HPDE6-E6E7 (cell line): Measurements from ENCODE around the gene KIAA1217.

ENCODE experiments used
- DNase-seq: peaks from one replicate; pipeline ENCODE4 v3.0.0; 2011; ENCODE audit warnings: missing footprints; ENCODE audit errors: extremely low spot score

The KIAA1217 gene

DNA sequence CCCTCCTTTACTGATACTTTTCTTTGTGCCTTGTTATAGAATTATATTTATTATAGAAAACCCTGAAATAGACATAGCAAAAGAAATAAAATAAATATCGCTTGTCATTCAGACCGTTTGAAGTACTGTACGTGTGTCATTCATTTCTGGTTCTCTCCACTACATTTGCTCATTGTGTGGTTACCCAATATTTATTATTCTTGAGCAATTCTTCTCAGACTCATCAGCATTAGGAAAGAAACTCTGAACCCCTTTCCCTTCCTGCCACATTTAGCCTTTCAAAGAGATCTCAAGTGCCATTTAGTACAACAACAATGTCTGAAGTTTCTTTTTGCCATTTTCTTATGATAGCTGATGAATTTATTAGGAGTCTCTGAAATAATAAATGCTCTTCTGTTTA, 154.1 kb downstream of the KIAA1217 start:
- no peak for DNase-seq

DNA sequence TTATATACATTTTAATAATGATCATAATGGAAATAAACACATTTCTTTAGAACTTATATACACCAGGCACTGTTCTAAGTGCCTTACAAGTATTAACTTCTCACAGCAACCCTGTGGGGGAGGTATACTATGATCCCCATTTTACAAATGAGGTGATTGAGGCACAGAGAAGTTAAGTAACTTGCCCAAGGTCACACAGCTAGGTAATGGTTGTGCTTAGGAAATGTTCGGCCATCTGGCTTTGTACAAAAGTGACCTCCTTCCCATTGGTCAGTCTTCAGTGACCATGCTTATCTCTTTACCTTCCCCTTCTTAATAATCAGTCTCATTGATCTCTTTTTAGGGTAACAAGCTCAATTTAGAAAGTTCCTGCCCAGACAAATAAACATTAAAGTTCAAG, 158.8 kb downstream of the KIAA1217 start:
- no peak for DNase-seq

DNA sequence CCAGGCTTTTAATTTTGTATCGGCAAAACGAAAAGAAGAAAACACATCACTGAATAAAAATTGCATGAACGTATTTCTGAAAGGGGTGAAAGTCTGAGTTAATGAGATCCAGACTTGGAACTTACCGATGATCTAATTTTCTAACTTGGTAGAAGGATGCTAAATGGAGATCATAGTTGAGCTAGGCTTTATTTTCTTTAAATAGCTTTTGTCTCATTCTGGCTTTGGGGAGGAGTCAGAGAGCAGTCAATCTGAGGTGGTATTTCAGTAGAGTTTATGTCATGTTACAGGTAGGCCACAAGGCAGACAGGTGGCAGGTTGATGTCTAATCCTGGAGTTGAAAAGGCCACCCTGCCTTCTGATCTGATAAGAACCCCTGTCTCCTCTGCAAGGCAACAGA, 161.9 kb downstream of the KIAA1217 start:
- no peak for DNase-seq

GRCh38 chr10:24371396-24371795, 162.5 kb downstream of the KIAA1217 start:
- no peak for DNase-seq

DNA sequence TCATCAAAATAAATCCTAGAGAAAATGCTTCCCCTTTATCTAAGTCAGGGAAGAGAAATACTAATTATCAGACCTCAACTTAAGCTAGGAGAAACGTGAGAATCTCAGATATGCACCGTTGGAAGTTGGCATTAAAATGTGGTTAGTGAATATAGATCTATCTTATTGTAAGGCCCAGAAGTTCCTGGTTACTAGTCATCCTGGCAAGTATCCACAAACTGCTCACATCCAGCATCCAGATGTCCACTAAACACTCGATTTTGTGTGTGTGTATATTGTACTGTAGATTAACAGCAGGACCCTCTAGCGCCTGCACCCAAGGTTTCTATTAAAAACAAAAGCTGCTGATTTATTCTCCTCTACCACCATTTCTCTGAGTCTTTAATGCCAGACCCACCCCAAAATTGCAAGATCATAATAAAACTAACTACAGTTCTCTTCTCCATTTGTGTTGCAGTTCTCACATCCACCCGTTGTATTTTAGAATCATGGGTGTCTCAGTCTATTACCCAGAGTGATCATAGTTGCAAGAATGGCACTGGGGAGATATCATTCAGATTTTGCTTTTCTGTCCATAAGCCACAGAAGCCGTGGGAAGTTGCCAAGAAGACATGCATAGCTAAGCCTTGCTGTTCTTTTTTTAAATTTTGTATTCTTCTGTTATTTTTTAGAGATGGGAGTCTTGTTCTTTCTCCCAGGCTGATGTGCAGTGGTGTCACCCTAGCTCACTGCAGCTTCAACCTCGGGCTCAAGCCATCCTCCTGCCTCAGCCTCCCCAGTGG, 165.4 kb downstream of the KIAA1217 start:
- DNase-seq = no peak

GRCh38 chr10:24375510-24375909, 166.6 kb downstream of the KIAA1217 start:
- DNase-seq = no peak

DNA sequence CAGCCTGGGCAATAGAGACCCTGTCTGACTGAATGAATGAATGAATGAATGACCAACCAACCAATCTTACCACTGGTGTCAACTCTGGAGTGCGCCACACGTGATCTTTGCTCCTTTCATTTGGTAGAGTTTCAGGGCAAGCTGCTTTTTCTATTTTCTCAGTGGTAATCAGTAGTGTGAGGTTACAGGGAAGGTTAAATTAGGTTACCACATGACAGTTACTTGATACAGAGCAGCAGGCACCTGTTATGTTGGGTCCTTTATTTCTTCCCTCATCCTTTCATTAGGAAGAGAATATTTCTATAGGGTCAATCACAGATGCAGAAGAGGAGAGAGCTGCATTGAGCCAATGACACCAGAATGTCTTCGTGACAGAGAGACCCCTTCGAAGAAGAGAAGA, 167.8 kb downstream of the KIAA1217 start:
- no peak for DNase-seq

DNA sequence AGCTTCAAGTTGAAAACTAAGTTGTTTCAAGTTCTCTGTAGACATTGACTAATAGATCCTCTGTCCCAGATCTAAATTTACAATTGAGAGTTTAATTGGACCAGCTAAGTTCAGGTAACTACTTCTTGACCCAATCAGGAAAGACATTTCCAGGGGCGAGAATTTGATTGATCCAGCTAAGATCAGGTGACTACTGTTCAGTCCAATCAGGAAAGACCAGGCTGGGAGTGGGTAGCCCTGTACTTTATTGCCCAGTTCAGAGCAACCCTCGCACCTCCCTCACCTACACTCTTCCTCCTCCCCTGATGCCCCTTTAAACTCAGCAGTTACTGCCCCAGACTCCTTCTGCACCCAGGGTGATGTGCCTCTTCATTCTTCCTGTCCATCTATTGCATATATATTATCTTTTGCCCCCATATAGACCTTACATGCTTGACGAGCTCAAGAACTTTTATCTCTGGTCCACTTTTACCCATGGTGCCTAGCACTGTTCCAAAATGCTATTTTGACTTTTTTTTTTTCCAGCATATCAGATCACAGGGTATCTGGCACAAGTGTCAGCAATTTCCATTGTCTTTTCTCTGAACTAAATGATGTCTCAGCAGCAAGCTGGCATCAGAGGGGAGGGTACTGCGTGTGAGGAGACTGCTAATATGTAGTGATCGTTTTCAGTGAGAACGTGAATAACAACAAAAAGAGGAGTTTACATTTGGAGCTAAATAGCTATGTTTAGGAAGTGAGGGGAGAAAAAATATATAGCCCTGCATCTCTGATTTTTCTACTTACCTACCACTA, 169.4 kb downstream of the KIAA1217 start:
- DNase-seq = no peak

DNA sequence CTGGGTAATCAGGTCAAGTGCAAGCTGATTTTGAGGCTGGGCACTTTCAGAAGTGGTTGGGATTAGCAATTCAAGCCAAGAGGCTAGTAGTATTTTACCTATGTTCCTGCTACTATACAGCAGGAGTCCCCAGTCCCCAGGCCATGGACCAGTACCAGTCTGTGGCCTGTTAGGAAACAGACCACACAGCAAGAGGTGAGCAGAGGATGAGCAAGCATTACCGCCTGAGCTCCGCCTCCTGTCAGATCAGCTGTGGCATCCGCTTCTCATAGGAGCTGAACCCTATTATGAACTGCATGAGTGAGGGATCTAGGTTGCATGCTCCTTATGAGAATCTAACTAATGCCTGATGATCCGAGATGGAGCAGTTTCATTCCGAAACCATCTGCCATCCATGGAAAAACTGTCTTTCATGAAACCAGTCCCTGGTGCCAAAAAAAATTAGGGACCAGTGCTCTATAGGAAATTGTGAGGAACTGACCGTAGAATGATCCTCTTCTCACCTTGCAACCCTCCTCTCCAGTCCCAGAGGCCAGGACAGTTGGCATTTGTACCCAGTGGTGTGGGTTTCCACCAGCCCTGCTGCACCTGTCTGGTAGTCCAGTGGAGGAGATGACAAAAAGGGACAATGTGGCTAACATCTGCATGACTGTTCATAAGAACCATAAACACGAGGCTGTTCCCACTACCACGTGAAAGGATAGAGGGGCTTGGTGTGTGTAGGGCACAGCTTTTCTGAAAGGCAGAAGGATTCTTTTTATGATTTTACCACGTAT, 172.5 kb downstream of the KIAA1217 start:
- no peak for DNase-seq

GRCh38 chr10:24382045-24382444, 173.1 kb downstream of the KIAA1217 start:
- DNase-seq = no peak

DNA sequence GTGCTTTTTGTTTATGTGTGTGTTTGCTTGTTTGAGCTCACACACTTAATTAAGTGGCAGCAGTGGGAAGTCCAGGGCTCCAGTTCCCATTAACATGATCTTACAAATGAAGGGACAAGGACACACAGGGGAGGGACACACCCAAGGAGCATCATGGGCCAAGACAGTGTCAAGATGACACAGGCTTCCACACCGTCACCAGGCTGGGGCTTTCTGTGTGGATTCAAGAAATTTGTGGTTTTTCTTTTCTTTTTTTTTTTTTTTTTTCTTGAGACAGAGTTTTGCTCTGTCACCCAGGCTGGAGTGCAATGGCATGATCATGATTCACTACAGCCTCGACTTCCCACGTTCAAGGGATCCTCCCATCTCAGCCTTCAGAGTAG, 173.6 kb downstream of the KIAA1217 start:
- DNase-seq = no peak

- DNase-seq = peak; percentile 51
Observed at GRCh38 chr10:24382979-24383663, 174.2 kb downstream of the KIAA1217 start.

GRCh38 chr10:24383681-24384106, 174.8 kb downstream of the KIAA1217 start:
- DNase-seq = peak; percentile 75

- no peak for DNase-seq
Observed at GRCh38 chr10:24384954-24385353, 176.0 kb downstream of the KIAA1217 start.

DNA sequence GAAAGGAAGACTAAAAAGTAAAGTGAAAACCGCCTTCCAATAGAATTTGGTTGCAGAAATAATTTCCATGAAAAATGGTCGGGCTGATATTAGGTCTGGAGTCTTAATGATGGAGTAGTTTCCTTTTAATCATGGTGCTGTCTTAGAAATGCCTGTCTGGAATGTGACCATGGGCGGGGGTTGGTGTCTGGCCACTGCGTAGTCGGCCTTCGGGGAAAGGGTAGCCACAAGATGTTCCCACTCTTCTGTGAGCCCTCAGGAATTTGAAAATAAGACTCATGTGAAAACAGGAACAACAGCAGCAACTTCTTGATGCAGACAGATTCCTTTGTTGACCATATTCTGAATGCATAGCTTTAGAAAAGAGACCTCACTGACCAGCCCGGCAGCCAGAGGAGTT, 176.8 kb downstream of the KIAA1217 start:
- no peak for DNase-seq

DNA sequence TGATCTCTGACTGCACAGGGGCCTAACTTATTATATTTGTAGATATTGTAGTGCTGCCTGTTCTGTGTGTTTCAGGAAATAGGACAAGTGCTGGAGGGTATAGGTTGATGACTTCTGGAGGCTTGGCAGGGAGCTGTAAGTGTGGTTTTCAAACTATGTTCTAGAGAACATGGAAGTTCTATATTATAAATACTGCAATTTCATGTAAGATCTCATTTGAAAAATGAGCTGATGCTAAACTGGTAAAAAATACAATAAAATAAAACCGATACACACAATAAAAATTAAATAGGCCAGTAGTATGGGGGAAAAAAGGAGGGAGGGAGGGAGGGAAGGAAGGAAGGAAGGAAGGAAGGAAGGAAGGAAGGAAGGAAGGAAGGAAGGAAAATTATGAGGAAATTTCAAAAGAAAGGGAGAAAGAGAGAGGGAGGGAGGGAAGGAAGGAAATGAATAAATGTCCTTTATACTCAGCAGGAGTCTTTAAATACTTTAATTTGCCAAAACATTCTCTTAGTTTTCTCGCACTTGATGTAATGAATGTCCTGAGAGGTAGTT, 181.3 kb downstream of the KIAA1217 start:
- DNase-seq = no peak

- DNase-seq = no peak
Observed at GRCh38 chr10:24390746-24391145, 181.8 kb downstream of the KIAA1217 start.

DNA sequence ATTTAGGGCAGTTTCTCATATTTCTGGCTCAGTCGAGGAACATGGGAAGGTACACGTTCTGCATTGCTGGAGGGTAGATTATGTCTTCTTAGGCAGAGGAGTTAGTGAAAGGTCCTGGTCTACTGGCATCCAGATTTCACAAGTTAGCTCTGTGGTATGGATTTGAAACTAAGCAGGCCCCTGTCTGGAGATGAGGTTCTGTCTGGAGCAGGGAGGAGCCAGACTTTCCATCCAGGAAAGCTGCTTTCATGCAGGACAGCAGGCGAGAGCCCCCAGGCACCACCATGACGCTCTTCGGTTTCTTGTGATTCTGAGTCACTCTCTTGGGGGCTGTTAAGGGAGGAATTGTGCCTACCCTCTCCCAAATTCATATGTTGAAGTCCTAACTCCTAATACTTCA, 184.3 kb downstream of the KIAA1217 start:
- DNase-seq = no peak

DNA sequence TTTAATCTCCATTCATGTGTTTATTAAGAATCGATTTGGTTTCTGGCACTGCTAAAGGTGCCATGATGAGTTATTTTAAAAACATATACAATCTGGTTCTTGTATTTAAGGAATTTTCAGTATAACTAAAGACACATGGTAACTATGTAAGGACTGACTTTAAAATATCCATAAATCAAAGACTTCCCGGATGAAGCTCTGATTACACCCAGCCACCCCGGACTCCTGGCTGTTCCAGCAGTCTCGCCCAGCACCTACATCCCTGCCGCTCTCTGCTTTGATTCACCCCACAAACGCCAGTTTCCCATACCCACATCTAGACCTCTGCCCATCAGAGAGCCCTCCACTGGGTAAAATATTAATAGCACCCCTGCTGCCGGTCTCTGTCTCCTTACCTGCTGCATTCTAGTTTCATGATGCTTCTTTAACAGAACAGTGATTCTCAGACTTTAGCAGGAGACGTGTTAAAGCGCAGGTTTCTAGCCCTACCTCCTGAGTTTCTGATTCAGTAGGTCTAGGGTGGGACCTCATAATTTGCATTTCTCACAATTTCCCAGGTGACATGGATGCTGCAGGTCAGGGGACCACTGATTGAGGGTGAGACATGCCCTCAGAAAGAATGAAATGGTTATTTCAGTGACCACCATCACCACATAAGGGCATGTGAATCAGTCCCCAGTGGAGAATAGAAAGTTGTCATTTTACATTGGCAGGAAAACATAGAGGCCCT, 185.7 kb downstream of the KIAA1217 start:
- DNase-seq = no peak

- DNase-seq = no peak
Observed at GRCh38 chr10:24396396-24396795, 187.5 kb downstream of the KIAA1217 start.

- no peak for DNase-seq
Observed at GRCh38 chr10:24397662-24398061, 188.7 kb downstream of the KIAA1217 start.
